Measurements from ENCODE around the gene RASIP1.
A peak's percentile ranks its signal among the peaks of the same experiment; 100 is the strongest.
"Not testable (repeated sequence)": the region's sequence is repeated elsewhere in the genome, so short reads cannot be mapped to it uniquely, and the experiment has no call there.

The RASIP1 gene

GRCh38 chr19:48726556-48726955, 13.9 kb downstream of the RASIP1 start:
- DNase-seq = no peak

- no peak for DNase-seq
Observed at GRCh38 chr19:48724796-48725753, 15.3 kb downstream of the RASIP1 start.

GRCh38 chr19:48722196-48722708, 18.2 kb downstream of the RASIP1 start:
- DNase-seq = no peak

- peak; percentile 95 for DNase-seq
Observed at GRCh38 chr19:48720613-48721296, 19.7 kb downstream of the RASIP1 start.

- DNase-seq = no peak
Observed at GRCh38 chr19:48720251-48720612, 20.2 kb downstream of the RASIP1 start.

- DNase-seq = no peak
Observed at GRCh38 chr19:48719263-48720171, 20.9 kb downstream of the RASIP1 start, which contains the start of gene MAMSTR. MAMSTR (minus strand) TSS chr19:48719725; CDS start chr19:48719031, 694 bp downstream.

GRCh38 chr19:48718711-48719231, 21.6 kb downstream of the RASIP1 start:
- DNase-seq = no peak

- not testable (repeated sequence) for DNase-seq
Observed at GRCh38 chr19:48718106-48718505, 22.3 kb downstream of the RASIP1 start.

GRCh38 chr19:48716562-48717291, 23.7 kb downstream of the RASIP1 start:
- peak; percentile 43 for DNase-seq

- no peak for DNase-seq
Observed at GRCh38 chr19:48715681-48716171, 24.7 kb downstream of the RASIP1 start.

- DNase-seq = no peak
Observed at GRCh38 chr19:48714759-48715675, 25.4 kb downstream of the RASIP1 start.

- peak; percentile 98 for DNase-seq
Observed at GRCh38 chr19:48713864-48714755, 26.3 kb downstream of the RASIP1 start.

GRCh38 chr19:48713041-48713863, 27.2 kb downstream of the RASIP1 start:
- DNase-seq = no peak

GRCh38 chr19:48711106-48711662, 29.2 kb downstream of the RASIP1 start:
- no peak for DNase-seq

- no peak for DNase-seq
Observed at GRCh38 chr19:48708471-48708870, 31.9 kb downstream of the RASIP1 start.

GRCh38 chr19:48705431-48705830, 35.0 kb downstream of the RASIP1 start:
- no peak for DNase-seq

- no peak for DNase-seq
Observed at GRCh38 chr19:48703316-48703715, 37.1 kb downstream of the RASIP1 start.

GRCh38 chr19:48702701-48703100, 37.7 kb downstream of the RASIP1 start:
- DNase-seq = no peak

All from NCI-H1092 (cell line).